H9 (cell line): ENCODE results near the gene SHC1. TPM values are rescaled to one million over a fixed set of nuclear protein-coding genes. Genes with fewer than 3 reads are reported as not detected.

Source experiments
- DNase-seq: peaks from one replicate; pipeline ENCODE4 v3.0.0-alpha.2; 2017
- H2AFZ ChIP-seq: one replicate; pipeline ENCODE4 v1.6.1; 2013; ENCODE audit warnings: mild to moderate bottlenecking, low read length, control low read depth, moderate library complexity
- H2AK5ac ChIP-seq: 2 replicates; pipeline ENCODE4 v1.6.1; 2013; ENCODE audit warnings: low read length, control low read depth, mixed read lengths; ENCODE audit not compliant: insufficient read length
- H2BK120ac ChIP-seq: one replicate; pipeline ENCODE4 v1.6.1; 2013; ENCODE audit warnings: low read depth, mild to moderate bottlenecking, low read length, control low read depth, inconsistent platforms; ENCODE audit not compliant: poor library complexity, severe bottlenecking
- H2BK12ac ChIP-seq: 2 replicates; pipeline ENCODE4 v1.6.1; 2013; ENCODE audit warnings: low read length, control low read depth, mixed read lengths, low read depth; ENCODE audit not compliant: insufficient read length
- H2BK15ac ChIP-seq: 2 replicates; pipeline ENCODE4 v1.6.1; 2013; ENCODE audit warnings: low read depth, low read length, control low read depth
- H2BK20ac ChIP-seq: one replicate; pipeline ENCODE4 v1.6.1; 2013; ENCODE audit warnings: low read depth, mild to moderate bottlenecking, low read length, control low read depth, inconsistent platforms; ENCODE audit not compliant: poor library complexity, severe bottlenecking
- H2BK5ac ChIP-seq: 2 replicates; pipeline ENCODE4 v1.6.1; 2013; ENCODE audit warnings: low read length, control low read depth, mixed read lengths; ENCODE audit not compliant: insufficient read length
- H3K14ac ChIP-seq: 2 replicates; pipeline ENCODE4 v1.6.1; 2013; ENCODE audit warnings: low read length, control low read depth; ENCODE audit not compliant: insufficient read depth
- H3K18ac ChIP-seq: 2 replicates; pipeline ENCODE4 v1.6.1; 2013; ENCODE audit warnings: low read depth, mild to moderate bottlenecking, mixed read lengths, low read length, control low read depth; ENCODE audit not compliant: insufficient read length
- H3K23ac ChIP-seq: 2 replicates; pipeline ENCODE4 v1.6.1; 2013; ENCODE audit warnings: low read length, control low read depth, mixed read lengths, low read depth; ENCODE audit not compliant: insufficient read length
- H3K23me2 ChIP-seq: 2 replicates; pipeline ENCODE4 v1.6.1; 2013; ENCODE audit warnings: low read depth, mild to moderate bottlenecking, mixed read lengths, low read length, control low read depth; ENCODE audit not compliant: insufficient read length, poor library complexity, severe bottlenecking
- H3K27ac ChIP-seq: 2 replicates; pipeline ENCODE4 v1.5.1; 2013; ENCODE audit warnings: low read length, control low read depth, mixed read lengths, low read depth; ENCODE audit not compliant: insufficient read length
- H3K27me3 ChIP-seq: 2 replicates; pipeline ENCODE4 v1.6.1; 2013; ENCODE audit warnings: low read length, control low read depth, inconsistent platforms; ENCODE audit not compliant: insufficient read depth
- H3K4ac ChIP-seq: 2 replicates; pipeline ENCODE4 v1.6.1; 2013; ENCODE audit warnings: low read depth, mild to moderate bottlenecking, control low read depth, inconsistent platforms, low read length, moderate library complexity
- H3K4me1 ChIP-seq: 2 replicates; pipeline ENCODE4 v1.6.1; 2013; ENCODE audit warnings: low read length, control low read depth, inconsistent platforms; ENCODE audit not compliant: insufficient read depth
- H3K4me2 ChIP-seq: 2 replicates; pipeline ENCODE4 v1.6.1; 2013; ENCODE audit warnings: low read length, control low read depth, mixed read lengths; ENCODE audit not compliant: insufficient read length, insufficient read depth
- H3K56ac ChIP-seq: 2 replicates; pipeline ENCODE4 v1.6.1; 2013; ENCODE audit warnings: low read depth, mild to moderate bottlenecking, mixed read lengths, low read length, control low read depth; ENCODE audit not compliant: insufficient read length
- H3K79me1 ChIP-seq: 2 replicates; pipeline ENCODE4 v1.6.1; 2013; ENCODE audit warnings: low read depth, mild to moderate bottlenecking, moderate library complexity, low read length, control low read depth, inconsistent platforms; ENCODE audit not compliant: insufficient read depth, poor library complexity, severe bottlenecking
- H3K79me2 ChIP-seq: 2 replicates; pipeline ENCODE4 v1.6.1; 2013; ENCODE audit warnings: low read length, control low read depth, inconsistent platforms; ENCODE audit not compliant: insufficient read depth
- H3K9ac ChIP-seq: 2 replicates; pipeline ENCODE4 v1.6.1; 2013; ENCODE audit warnings: low read length, control low read depth, mixed read lengths; ENCODE audit not compliant: insufficient read length; ENCODE audit errors: extremely low read depth
- H3K9me3 ChIP-seq: one replicate; pipeline ENCODE4 v1.6.1; 2013; ENCODE audit warnings: low read depth, low read length, inconsistent platforms; ENCODE audit not compliant: control insufficient read depth
- H3T11ph ChIP-seq: one replicate; pipeline ENCODE4 v1.6.1; 2013; ENCODE audit warnings: mild to moderate bottlenecking, low read length, control low read depth, inconsistent platforms
- H4K20me1 ChIP-seq: one replicate; pipeline ENCODE4 v1.6.1; 2013; ENCODE audit not compliant: control insufficient read depth, insufficient read length, insufficient read depth
- H4K5ac ChIP-seq: 2 replicates; pipeline ENCODE4 v1.6.1; 2013; ENCODE audit warnings: low read depth, mild to moderate bottlenecking, mixed read lengths, low read length, control low read depth; ENCODE audit not compliant: insufficient read length
- H4K8ac ChIP-seq: replicated peaks from 2 replicates; pipeline ENCODE4 v1.6.1; 2013; ENCODE audit warnings: low read length, control low read depth, mixed read lengths, low read depth; ENCODE audit not compliant: insufficient read length
- H4K91ac ChIP-seq: 2 replicates; pipeline ENCODE4 v1.6.1; 2013; ENCODE audit warnings: low read depth, mild to moderate bottlenecking, moderate library complexity, mixed read lengths, low read length, control low read depth; ENCODE audit not compliant: insufficient read length
- H3K27ac Mint-ChIP-seq, 3 experiments: 2 replicates in 2 of 3; 3 replicates in 1 of 3; pipeline ENCODE4 v1.8.0; 2020 to 2021; ENCODE audit warnings: mixed read lengths in 3 of 3, mild to moderate bottlenecking in 1 of 3, moderate library complexity in 1 of 3
- H3K27me3 Mint-ChIP-seq: 2 replicates; pipeline ENCODE4 v1.8.0; 2021; ENCODE audit warnings: low read depth, mild to moderate bottlenecking, moderate library complexity, mixed read lengths
- H3K36me3 Mint-ChIP-seq, 3 experiments: 2 replicates in 2 of 3; 3 replicates in 1 of 3; pipeline ENCODE4 v1.8.0; 2020 to 2021; ENCODE audit warnings: low read depth in 3 of 3, mixed read lengths in 3 of 3; ENCODE audit not compliant: insufficient read depth in 1 of 3
- H3K4me1 Mint-ChIP-seq, 2 experiments: 2 replicates each; pipeline ENCODE4 v1.8.0; 2020; ENCODE audit warnings: mixed read lengths in 2 of 2
- H3K4me3 Mint-ChIP-seq, 2 experiments: 2 replicates in 1 of 2; 3 replicates in 1 of 2; pipeline ENCODE4 v1.8.0; 2020 to 2021; ENCODE audit warnings: mild to moderate bottlenecking in 2 of 2, mixed read lengths in 2 of 2, moderate library complexity in 1 of 2
- H3K9me3 Mint-ChIP-seq, 2 experiments: 2 replicates in 1 of 2; 3 replicates in 1 of 2; pipeline ENCODE4 v1.8.0; 2020; ENCODE audit warnings: mild to moderate bottlenecking in 2 of 2, mixed read lengths in 2 of 2, moderate library complexity in 1 of 2
- WGBS: extraction: QIAGEN DNeasy Blood & Tissue Kit; methylation state at CpG from one replicate; pipeline ENCODE4 v1.1.7; 2013; ENCODE audit warnings: missing lambda C conversion rate, low lambda C conversion rate, mixed read lengths; ENCODE audit not compliant: insufficient read length; ENCODE audit errors: extremely low coverage; 5-methylcytosine and 5-hydroxymethylcytosine counted together
- total RNA-seq: library from RNA; stranded (reverse); gene quantifications from 2 replicates; pipeline ENCODE4 v1.2.1, GENCODE V29; 2021
- TF ChIP-seq, protein P1 (sequence below): fragments of 200-600 bp; sonication (generic); conservative IDR thresholded peaks from 3 replicates; pipeline ENCODE4 v1.8.0; 2021; ENCODE audit warnings: antibody characterized with exemption, mild to moderate bottlenecking

SHC1 gene
- total RNA-seq, 1 experiment from 2014 or later, result 168 TPM

- TF ChIP-seq, protein P1, sequence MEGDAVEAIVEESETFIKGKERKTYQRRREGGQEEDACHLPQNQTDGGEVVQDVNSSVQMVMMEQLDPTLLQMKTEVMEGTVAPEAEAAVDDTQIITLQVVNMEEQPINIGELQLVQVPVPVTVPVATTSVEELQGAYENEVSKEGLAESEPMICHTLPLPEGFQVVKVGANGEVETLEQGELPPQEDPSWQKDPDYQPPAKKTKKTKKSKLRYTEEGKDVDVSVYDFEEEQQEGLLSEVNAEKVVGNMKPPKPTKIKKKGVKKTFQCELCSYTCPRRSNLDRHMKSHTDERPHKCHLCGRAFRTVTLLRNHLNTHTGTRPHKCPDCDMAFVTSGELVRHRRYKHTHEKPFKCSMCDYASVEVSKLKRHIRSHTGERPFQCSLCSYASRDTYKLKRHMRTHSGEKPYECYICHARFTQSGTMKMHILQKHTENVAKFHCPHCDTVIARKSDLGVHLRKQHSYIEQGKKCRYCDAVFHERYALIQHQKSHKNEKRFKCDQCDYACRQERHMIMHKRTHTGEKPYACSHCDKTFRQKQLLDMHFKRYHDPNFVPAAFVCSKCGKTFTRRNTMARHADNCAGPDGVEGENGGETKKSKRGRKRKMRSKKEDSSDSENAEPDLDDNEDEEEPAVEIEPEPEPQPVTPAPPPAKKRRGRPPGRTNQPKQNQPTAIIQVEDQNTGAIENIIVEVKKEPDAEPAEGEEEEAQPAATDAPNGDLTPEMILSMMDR, result no peak
- H3K27ac ChIP-seq, result no peak overlapping the region
Measured at GRCh38 chr1:154944401-154945159, 26.0 kb downstream of the SHC1 start.

More at GRCh38 chr1:154944401-154945159, 26.0 kb downstream of the SHC1 start:
- Histone ChIP-seq H2BK120ac (no peak overlapping the region), H3T11ph (no peak overlapping the region), H2BK12ac (no peak overlapping the region), H3K79me2 (no peaks in the 10 kb centered on the region), H3K79me1 (no peaks in the 10 kb centered on the region), H2BK5ac (no peak overlapping the region), H3K18ac (no peak overlapping the region), H4K8ac (no peak overlapping the region), H3K9me3 (no peaks in the 10 kb centered on the region), H3K4ac (no peak overlapping the region), H2AFZ (no peak overlapping the region), H4K91ac (no peak overlapping the region), H3K9ac (no peak overlapping the region), H3K4me2 (no peak overlapping the region), H3K23me2 (no peaks in the 10 kb centered on the region), H4K5ac (no peak overlapping the region), H2AK5ac (no peak overlapping the region), H2BK15ac (no peak overlapping the region), H3K14ac (no peak overlapping the region), H3K23ac (no peak overlapping the region), H2BK20ac (no peak overlapping the region), H3K56ac (no peak overlapping the region), H3K4me1 (peaks cover 3% of the 10 kb centered on the region; the same call in 1 of the 2 replicates), H3K27me3 (no peaks in the 10 kb centered on the region), H4K20me1 (no peaks in the 10 kb centered on the region)
- no peak overlapping the region; a peak in 1 of 5 replicates for H3K4me3 Mint-ChIP-seq
- H3K9me3 Mint-ChIP-seq, result no peaks in the 10 kb centered on the region
- DNase-seq, result no peak
- peaks cover 23% of the 10 kb centered on the region in 2 experiments for H3K4me1 Mint-ChIP-seq
- H3K36me3 Mint-ChIP-seq, result peaks cover 0 to 10% (median 5%) of the 10 kb centered on the region in 3 experiments; a peak in 5 of 7 replicates
- peak overlapping the region in 1 of 3 experiments; percentile 4; a peak in 2 of 7 replicates for H3K27ac Mint-ChIP-seq
- no CpG with 5 or more reads among the region's 9 CpGs for WGBS
- H3K27me3 Mint-ChIP-seq, result no peaks in the 10 kb centered on the region
